Stimulated activated naive CD4-positive, alpha-beta T cell treated with Interleukin-2 at 50 U/mL for 16 hours (primary cell): Measurements from ENCODE around the gene RNASE1.
"Not testable (repeated sequence)": the region's sequence is repeated elsewhere in the genome, so short reads cannot be mapped to it uniquely, and the experiment has no call there.

ENCODE experiments used
- DNase-seq: peaks from one replicate; lab custom pipeline; 2025; lab: John Stamatoyannopoulos, UW

Gene RNASE1

DNA sequence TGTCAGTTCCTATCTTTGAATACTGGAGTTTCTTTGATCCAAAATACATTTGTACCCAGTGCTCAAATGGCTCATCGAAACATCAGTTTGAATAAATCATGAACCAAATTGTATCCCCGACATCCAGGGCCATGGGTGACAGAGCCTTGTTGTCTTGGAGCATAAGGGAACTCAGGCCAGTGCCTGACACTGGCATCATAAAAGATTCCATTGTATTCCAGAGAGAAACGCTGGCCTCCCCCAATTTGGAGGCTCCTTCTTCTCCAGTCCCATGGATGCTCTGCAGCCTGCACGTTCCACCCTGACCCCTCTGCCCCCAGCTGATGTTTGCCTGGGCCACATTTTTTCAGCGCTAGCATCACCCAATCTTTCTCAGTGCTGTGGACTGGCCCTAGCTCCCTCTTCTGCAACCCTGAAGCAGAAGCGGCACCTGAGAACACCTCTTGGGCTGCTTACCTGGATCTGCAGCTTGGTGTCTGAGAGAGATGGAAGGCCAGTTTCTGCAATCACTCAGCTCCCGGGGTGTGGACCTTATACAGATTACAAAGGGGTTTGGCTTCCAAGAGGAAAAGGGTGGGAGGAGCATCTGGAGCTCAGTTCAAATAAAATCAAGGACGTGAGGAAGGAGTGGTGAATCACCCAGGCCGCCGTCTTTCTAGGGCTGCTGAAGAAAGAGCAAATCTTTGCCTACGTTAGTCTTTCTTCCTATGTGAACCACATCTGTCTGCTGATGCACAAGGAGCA is at the start of gene RNASE1:
Gene RNASE1, minus strand, starts transcription at position 504 of the 744 bp plus-strand sequence. CDS start 776 bp downstream, outside the sequence.
- no peak for DNase-seq

GRCh38 chr14:20848955-20849570 is 46.4 kb upstream of the RNASE1 start:
- no peak for DNase-seq

- DNase-seq = no peak
These were observed 45.8 kb upstream of the RNASE1 start for GRCh38 chr14:20848316-20848954.

- DNase-seq = no peak
These were observed 43.9 kb upstream of the RNASE1 start for GRCh38 chr14:20846560-20846959.

DNA sequence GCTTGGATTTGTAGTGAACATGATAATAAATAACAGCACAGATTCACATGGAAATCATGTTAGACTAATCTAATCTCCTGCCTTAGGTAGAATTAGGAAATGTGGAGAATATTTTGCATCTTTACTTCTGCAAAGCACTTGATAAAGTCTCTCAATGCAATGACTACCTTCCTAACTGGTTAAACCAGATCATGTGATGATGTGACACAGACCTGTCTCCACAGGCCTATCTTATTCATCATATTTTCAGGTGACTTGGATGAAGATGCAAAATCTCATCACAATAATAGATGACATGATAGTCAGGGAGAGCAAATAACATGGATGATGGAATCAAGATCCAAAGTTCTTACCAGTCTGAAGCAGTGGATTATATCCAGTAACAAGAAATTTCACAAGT is 38.5 kb upstream of the RNASE1 start:
- no peak for DNase-seq

- DNase-seq = no peak
These were observed 35.2 kb upstream of the RNASE1 start for GRCh38 chr14:20837831-20838230.

- DNase-seq = no peak
These were observed 34.2 kb upstream of the RNASE1 start for GRCh38 chr14:20836668-20837338.

DNA sequence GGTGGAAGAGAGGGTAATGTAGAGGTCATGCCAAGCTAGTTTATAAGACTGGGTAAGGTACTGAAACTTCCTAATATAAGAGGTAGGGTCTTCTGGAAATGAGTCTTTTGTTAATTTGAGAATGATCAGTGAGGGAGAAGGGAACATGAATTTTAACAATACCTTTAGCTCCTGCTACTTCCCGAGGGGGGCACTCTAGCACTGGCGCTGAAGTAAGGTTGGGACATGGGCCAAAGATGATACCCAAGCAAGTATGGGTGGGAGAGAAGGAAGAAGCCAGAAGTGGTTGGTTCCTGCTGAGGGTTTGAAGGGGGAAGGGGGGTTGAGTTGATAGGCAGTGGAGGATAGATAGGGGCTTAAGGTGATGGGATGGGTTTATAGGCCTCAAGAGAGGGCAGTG is 32.3 kb upstream of the RNASE1 start:
- DNase-seq = no peak

- DNase-seq = no peak
These were observed 28.2 kb upstream of the RNASE1 start for GRCh38 chr14:20830831-20831230.

DNA sequence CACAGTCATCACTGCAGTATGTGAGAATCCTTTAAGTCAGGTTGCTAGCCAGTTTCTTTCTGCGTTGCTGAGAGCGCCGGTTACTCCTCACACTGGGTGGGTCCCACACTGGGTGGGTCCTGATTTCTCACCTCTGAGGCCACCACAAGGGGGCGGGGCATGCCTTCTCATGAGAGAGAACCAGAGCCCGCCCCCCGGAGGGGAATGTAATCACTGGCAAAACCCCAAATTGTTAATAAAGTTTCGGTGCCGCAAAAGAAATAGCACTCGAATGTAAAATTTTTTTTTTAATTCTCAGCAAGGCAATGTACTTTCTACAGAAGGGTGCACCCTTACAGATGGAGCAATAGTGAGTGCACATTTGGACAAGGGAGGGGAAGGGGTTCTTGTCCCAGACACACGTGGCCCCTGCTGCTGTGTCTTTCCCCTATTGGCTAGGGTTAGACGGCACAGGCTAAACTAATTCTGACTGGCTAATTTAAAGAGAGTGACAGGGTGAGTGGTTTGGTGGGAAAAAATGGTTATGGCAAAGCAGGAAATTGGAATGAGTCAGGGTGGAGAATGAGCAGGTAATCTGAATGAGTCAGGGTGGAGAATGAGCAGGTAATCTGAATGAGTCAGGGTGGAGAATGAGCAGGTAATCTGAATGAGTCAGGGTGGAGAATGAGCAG is 25.5 kb upstream of the RNASE1 start:
- DNase-seq = not testable (repeated sequence)

DNA sequence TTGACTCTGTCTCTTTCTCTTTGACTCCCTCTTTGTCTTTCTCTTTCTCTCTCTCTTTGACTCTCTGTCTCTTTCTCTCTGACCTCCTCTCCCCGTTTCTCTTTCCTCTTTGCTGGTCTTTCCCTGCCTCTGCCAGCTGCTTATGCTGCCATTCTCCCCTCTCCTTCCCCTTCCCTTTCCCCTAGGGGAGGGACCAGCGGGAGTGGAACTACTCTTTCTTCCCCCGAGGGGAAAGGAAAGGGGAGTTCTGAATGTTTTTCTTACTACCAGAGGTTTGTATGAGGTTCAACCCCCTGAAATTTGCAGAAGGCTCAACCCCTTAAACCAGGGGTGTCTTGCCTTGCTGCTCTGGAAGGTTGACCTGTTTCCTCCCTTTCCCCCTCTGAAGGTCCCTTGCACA is 24.7 kb upstream of the RNASE1 start:
- DNase-seq = no peak

- not testable (repeated sequence) for DNase-seq
These were observed 24.0 kb upstream of the RNASE1 start for GRCh38 chr14:20826666-20827065.

- no peak for DNase-seq
These were observed 21.2 kb upstream of the RNASE1 start for GRCh38 chr14:20823859-20824258.

- DNase-seq = not testable (repeated sequence)
These were observed 19.0 kb upstream of the RNASE1 start for GRCh38 chr14:20821521-20822108.

DNA sequence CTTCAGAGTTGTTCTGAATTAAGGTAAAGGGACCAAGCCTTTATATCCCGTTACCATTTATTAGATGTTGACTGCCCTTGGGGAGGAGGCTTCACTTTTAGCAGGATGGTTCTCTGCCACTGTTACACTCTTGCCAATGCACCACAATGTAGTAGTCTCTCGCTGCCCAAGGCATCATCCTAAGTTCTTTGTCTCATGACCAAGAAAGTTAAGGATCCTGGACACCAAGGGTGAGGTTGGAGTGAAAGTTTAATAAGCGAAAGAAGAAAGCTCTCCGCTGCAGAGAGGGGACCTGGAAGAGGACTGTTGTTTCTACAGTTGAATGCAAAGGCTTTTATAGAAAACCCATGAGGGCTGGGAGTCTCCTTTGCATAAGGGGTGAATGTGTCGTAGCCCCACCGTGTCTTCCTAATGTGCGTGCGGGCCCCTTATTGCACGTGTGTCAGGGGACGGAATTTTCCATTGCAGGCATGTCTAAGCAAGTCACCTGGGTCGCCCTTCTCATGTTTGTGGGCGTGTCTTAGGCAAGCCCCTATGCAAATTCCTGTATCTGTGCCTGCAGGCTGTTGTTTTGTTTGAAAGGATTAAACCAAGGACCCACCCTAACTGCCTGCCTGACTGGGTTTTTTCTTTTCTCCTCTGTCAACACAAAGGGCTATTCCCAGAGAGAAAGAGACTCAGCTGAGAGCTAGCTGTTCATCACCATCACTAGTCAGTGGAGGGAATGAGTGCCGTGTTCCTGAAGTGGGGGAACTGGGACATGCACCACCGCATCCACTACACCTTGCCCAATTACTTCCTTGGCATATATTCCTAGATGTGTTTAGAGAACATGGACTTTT is 17.6 kb upstream of the RNASE1 start:
- DNase-seq = no peak

GRCh38 chr14:20818861-20819260 is 16.2 kb upstream of the RNASE1 start:
- no peak for DNase-seq

- not testable (repeated sequence) for DNase-seq
These were observed 13.3 kb upstream of the RNASE1 start for GRCh38 chr14:20815946-20816345.

GRCh38 chr14:20811986-20812975 is 9.6 kb upstream of the RNASE1 start:
- DNase-seq = no peak

DNA sequence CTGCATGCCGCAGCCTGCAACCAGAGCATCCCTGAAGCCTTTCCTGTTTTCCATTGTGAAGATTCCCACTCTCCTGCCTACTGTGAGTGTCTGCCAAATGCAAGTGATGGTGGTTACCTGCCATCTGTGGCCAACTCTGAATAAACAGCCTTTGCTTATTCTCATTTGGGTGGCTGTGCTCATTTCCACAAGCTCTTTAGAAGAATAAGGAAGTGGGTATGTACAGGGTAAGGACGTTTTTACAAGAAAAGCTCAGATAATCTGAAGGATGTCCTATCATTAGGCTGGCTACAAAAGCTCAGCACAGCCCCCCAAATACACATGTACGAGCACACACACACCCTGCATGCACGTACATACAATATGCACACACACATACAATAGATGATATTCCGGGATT is 7.3 kb upstream of the RNASE1 start:
- DNase-seq = no peak

DNA sequence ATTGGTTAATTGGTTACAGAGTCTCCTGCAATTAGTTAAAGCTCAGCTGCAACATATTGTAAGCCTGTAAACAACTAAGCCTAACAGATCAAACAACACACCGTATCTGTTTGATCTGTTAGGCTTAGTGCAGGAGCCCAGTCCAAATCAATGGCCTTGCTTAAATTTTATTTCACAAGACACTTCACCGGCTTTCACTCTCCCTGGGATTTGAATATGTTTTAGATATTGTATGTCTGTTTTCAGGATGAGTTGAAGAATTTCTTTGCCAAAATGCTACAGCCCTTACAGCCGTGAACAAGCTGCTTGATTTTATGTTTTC is 5.5 kb upstream of the RNASE1 start:
- DNase-seq = no peak
